GM21529 (cell line): ENCODE data around the gene SNX19.
"Not testable (repeated sequence)": the region's sequence is repeated elsewhere in the genome, so short reads cannot be mapped to it uniquely, and the experiment has no call there.

Experiments
- ATAC-seq: cut with Tn5 transposase; IDR thresholded peaks from one replicate; pipeline ENCODE4 v1.9.1; 2021; ENCODE audit not compliant: unreplicated experiment

SNX19 gene

GRCh38 chr11:130916238-130916855 lies at the start of gene SNX19:
TSS of gene SNX19 (minus strand) at chr11:130916479. CDS start at chr11:130915939, 540 bp downstream.
- ATAC-seq: peak; percentile 99

GRCh38 chr11:130964058-130964792 lies 47.9 kb upstream of the SNX19 start:
- ATAC-seq: no peak

DNA sequence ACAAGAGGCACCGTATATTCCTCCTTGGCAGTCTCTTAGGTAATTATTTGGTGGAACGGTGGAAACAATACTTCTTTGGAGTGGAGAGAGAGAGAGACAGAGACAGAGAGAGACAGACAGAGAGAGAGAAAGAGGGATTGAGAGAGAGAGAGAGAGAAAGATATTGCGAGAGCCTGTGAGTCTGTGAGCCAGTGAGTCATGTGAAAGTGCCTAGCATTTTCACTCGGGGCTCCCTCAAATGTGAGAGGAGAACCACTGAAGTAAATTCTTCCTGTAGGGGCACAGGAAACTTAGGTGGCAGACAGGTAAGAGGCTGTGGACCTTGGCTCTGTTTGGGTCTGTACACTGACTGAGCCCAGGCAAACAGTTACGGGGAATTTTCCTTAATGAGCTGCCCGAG lies 31.6 kb upstream of the SNX19 start:
- no peak for ATAC-seq

- ATAC-seq: no peak
Observed at GRCh38 chr11:130947481-130947880, 31.2 kb upstream of the SNX19 start.

- ATAC-seq: no peak
Observed at GRCh38 chr11:130947058-130947457, 30.8 kb upstream of the SNX19 start.

DNA sequence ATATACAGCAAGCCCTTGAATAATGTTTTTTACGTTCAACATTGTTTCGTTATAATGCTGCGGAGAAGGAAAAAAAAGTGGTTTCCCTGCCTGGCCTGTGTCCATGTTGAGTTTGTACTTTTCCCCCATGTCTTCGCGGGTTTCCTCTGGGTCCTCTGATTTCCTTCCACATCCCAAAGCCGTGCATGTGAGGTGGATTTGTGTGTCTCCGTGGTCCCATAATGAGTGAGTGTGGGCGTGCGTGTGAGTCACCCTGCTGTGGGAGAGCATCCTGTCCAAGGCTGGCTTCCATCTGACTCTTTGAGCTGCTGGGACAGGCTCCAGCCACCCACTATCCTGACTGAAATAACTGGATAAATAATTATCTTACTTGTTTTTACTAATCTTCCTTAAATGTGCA lies 29.6 kb upstream of the SNX19 start:
- no peak for ATAC-seq

- ATAC-seq: no peak
Observed at GRCh38 chr11:130940706-130941105, 24.4 kb upstream of the SNX19 start.

- no peak for ATAC-seq
Observed at GRCh38 chr11:130937051-130937450, 20.8 kb upstream of the SNX19 start.

- no peak for ATAC-seq
Observed at GRCh38 chr11:130932086-130932712, 15.9 kb upstream of the SNX19 start.

GRCh38 chr11:130924750-130925149 lies 8.5 kb upstream of the SNX19 start:
- no peak for ATAC-seq

GRCh38 chr11:130920612-130921011 lies 4.3 kb upstream of the SNX19 start:
- not testable (repeated sequence) for ATAC-seq

- ATAC-seq: no peak
Observed at GRCh38 chr11:130918081-130918480, 1.8 kb upstream of the SNX19 start.

GRCh38 chr11:130916910-130917309 lies 631 bp upstream of the SNX19 start:
- no peak for ATAC-seq

GRCh38 chr11:130915603-130916237 lies 559 bp downstream of the SNX19 start:
- peak; percentile 27 for ATAC-seq

- ATAC-seq: no peak
Observed at GRCh38 chr11:130913268-130913667, 3.0 kb downstream of the SNX19 start.

DNA sequence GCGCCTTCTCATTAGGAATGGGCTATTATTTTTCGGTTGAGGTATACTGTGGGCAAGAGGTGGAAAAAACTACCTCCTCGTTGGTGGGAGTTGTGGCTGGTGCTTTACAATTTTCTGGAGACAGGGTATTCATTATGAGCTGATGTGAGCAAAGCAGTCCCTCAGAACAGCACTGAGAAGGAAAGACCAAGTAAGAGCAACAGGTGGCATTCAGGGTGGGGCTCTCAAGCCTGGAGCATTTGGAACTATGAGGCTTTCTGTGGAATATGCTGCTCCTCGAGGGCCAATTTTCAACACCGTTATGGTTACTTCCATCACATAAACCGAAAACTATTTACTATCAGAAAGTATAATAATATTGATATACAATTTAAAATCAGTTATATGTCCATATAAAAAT lies 3.7 kb downstream of the SNX19 start:
- ATAC-seq: no peak

- no peak for ATAC-seq
Observed at GRCh38 chr11:130911306-130911705, 5.0 kb downstream of the SNX19 start.

GRCh38 chr11:130909650-130910049 lies 6.6 kb downstream of the SNX19 start:
- no peak for ATAC-seq

DNA sequence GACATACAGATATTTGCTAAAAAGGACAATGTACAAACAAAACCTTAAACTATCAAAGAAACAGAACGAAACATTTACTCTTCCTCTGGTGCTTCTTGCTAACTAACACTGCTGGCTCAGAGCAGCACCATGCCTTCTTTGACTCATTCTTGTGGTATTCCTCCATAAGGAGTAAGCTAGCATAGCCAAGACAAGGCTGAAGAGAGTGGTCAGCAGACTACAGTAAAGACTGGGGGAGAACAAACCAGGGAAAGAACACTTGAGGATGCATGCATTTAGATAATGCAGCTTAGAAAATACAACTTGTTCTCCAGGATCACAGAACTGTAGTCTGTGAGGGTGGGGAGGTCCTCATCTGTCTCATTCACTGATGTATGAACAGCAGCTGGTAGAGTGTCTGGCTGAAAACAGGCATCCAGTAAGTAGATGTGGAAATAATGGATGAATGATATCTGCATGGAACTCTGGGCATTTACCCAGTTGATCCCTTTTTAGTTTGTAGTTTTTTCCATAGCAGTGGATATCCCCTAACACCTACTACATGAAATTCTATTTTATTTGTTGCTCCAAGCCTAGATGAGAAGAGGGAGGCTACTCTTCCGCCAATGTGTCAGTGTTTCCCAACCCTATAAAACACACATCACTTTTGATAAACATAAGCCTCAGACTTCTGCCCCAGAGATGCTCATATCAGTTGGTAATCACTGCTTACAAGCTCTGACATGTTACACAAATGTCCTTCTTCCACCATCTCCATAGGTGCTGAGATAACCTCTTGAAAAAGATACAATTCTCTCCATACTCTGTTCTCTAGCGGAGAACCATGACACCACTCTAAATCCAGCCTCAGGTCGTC lies 7.3 kb downstream of the SNX19 start:
- ATAC-seq: no peak

- ATAC-seq: no peak
Observed at GRCh38 chr11:130908061-130908460, 8.2 kb downstream of the SNX19 start.

GRCh38 chr11:130907229-130907628 lies 9.1 kb downstream of the SNX19 start:
- ATAC-seq: no peak
